GM12864 (cell line): ENCODE results near the gene MYLK4.

Experiments used
- DNase-seq: peaks from one replicate; pipeline ENCODE4 v3.0.0-alpha.2; 2011; ENCODE audit warnings: low read depth
- H3K4me3 ChIP-seq: 2 replicates; pipeline ENCODE4 v1.5.1; 2011; ENCODE audit warnings: mild to moderate bottlenecking, low read depth, low read length, control low read depth
- CTCF ChIP-seq: IDR thresholded peaks from 2 replicates; pipeline ENCODE4 v1.5.1; 2011; ENCODE audit warnings: low read depth, mild to moderate bottlenecking, moderate library complexity, low read length, control low read depth, inconsistent platforms; ENCODE audit errors: missing control alignments

The MYLK4 gene

GRCh38 chr6:2784930-2785329, 34.2 kb upstream of the MYLK4 start:
- no peak for TF ChIP-seq CTCF
- no peak overlapping the region for H3K4me3 ChIP-seq
- DNase-seq: no peak

GRCh38 chr6:2784061-2784460, 33.3 kb upstream of the MYLK4 start:
- TF ChIP-seq CTCF: no peak
- no peak for DNase-seq
- H3K4me3 ChIP-seq: no peak overlapping the region

DNA sequence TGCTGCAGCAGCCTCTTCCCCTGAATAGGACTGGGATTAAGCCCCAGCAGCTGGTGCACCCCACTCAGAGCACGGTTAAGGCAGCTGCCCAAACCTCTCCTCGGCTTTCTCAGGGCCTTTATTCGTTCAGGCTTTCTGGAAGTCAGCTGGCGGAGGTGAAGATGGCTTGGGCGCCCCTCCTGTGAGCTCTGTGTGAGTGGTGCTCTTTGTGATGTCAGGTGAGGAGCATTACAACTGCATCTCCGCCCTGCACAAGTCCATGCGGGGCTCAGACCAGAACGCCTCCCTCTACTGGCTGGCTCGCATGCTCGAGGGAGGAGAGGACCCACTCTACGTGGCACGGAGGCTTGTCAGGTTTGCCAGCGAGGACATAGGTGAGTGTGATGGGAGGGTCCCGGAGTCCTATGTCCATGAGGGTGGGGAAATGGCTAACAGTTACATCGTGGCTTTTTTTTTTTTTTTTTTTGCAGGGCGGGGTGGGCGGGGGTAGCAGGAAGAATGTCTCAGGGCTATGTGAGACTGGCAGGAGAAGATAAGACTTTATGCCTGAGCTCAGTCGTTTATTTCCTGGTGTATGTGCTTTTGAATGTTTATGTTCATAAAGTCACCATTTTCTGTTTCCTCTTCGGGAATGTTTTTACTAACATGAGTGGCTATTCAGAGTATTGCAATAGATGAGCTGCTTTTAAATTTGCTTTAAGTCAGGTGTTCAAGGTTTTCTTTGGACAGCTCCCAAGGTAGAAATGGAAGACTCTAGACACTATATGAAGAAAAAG, 32.7 kb upstream of the MYLK4 start:
- no peak for DNase-seq
- TF ChIP-seq CTCF: no peak

DNA sequence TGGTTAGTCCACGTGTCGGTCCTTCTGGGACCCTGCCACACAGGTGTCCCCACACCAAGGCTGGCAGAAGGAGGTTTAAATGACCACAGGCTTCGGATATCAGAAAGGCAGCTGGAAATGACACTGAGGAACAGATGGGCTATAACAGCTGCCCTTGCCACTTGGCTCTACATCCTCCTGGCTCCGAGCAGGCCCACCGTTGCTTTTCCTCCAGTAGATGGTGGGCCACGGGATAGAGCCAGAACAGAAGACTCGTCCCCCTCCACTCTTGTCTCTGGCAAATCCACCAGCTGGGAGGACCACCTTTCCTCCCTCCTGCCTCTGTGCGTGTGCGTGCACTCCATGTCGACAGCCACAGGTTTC, 32.1 kb upstream of the MYLK4 start:
- no peak for TF ChIP-seq CTCF
- no peak overlapping the region for H3K4me3 ChIP-seq
- no peak for DNase-seq

More for the DNA sequence above, 32.7 kb upstream of the MYLK4 start:
- H3K4me3 ChIP-seq: no peak overlapping the region

- no peak overlapping the region for H3K4me3 ChIP-seq
- no peak for TF ChIP-seq CTCF
- no peak for DNase-seq
Measured at GRCh38 chr6:2782356-2782708, 31.6 kb upstream of the MYLK4 start.

- no peak overlapping the region for H3K4me3 ChIP-seq
- DNase-seq: no peak
- no peak for TF ChIP-seq CTCF
Measured at GRCh38 chr6:2781685-2782355, 31.1 kb upstream of the MYLK4 start.
